A549 (cell line): ENCODE results near the gene DPYD. TPM values are rescaled to one million over a fixed set of nuclear protein-coding genes. Genes with fewer than 3 reads are reported as not detected.

Experiments
- ATAC-seq, 2 experiments: fragments of 200-7000 bp in 1 of 2; fragments of >200 bp in 1 of 2; cut with Nextera tagmentation in 1 of 2; cut with Tn5 transposase in 1 of 2; 3 replicates each; pipeline versions ENCODE4 v1.8.0 to v1.9.1; 2018 to 2020; ENCODE audit warnings: mild to moderate bottlenecking in 1 of 2, moderate library complexity in 1 of 2
- CTCF ChIA-PET: fragments of 300-600 bp; sonication (Branson Sonifier 250); formaldehyde crosslinking; extraction: SDS; loops from one replicate; lab custom pipeline; 2021; ENCODE audit warnings: antibody characterized with exemption, inconsistent platforms; lab: Yijun Ruan, JAX
- POLR2A ChIA-PET: fragments of 350-600 bp; formaldehyde crosslinking; extraction: SDS; loops from one replicate; lab custom pipeline; 2021; ENCODE audit warnings: antibody characterized with exemption, inconsistent platforms; lab: Yijun Ruan, JAX
- DNase-seq, 2 experiments: peaks; one replicate each; pipeline versions ENCODE4 v3.0.0 to v3.0.0-alpha.2; 2011 to 2016; ENCODE audit warnings: low read depth in 1 of 2, low spot score in 1 of 2
- FAIRE-seq: peaks from 2 replicates; lab custom pipeline; 2011; peaks lifted over from hg19 to GRCh38; lab: Jason Lieb, UNC
- H3K27ac ChIP-seq, 2 experiments: fragments of >200 bp; sonication (Bioruptor Twin); formaldehyde crosslinking; 3 replicates each; pipeline ENCODE4 v1.5.1; 2016 to 2017
- H3K4me1 ChIP-seq: fragments of >200 bp; sonication (Bioruptor Twin); formaldehyde crosslinking; 3 replicates; pipeline ENCODE4 v1.6.1; 2016
- H3K4me2 ChIP-seq: fragments of >200 bp; sonication (Bioruptor Twin); formaldehyde crosslinking; 3 replicates; pipeline ENCODE4 v1.6.1; 2016
- H3K4me3 ChIP-seq: fragments of >200 bp; sonication (Bioruptor Twin); formaldehyde crosslinking; 3 replicates; pipeline ENCODE4 v1.5.1; 2016
- H3K9me3 ChIP-seq: fragments of >200 bp; sonication (Bioruptor Twin); formaldehyde crosslinking; 3 replicates; pipeline ENCODE4 v1.6.1; 2016
- CBX2 ChIP-seq: fragments of 200-600 bp; sonication (generic); IDR thresholded peaks from 2 replicates; pipeline ENCODE4 v1.6.1; 2016; ENCODE audit warnings: low read depth, mild to moderate bottlenecking, borderline replicate concordance
- CEBPB ChIP-seq, 2 experiments: fragments of >200 bp in 1 of 2; sonication (Bioruptor Twin) in 1 of 2; formaldehyde crosslinking in 1 of 2; IDR thresholded peaks; 2 replicates each; pipeline ENCODE4 v1.6.1; 2012 to 2016
- CHD2 ChIP-seq: fragments of 150-350 bp; IDR thresholded peaks from 2 replicates; pipeline ENCODE4 v1.6.1; 2014; ENCODE audit warnings: low read length; ENCODE audit not compliant: partially characterized antibody
- CHD4 ChIP-seq: fragments of 200-600 bp; sonication (generic); IDR thresholded peaks from 2 replicates; pipeline ENCODE4 v1.6.1; 2016; ENCODE audit warnings: antibody characterized with exemption, mild to moderate bottlenecking, borderline replicate concordance
- CTCF ChIP-seq: fragments of >200 bp; sonication (Bioruptor Twin); formaldehyde crosslinking; IDR thresholded peaks from 3 replicates; pipeline ENCODE4 v1.5.1; 2016
- ELK1 ChIP-seq: fragments of 150-350 bp; IDR thresholded peaks from 2 replicates; pipeline ENCODE4 v1.6.1; 2014; ENCODE audit warnings: low read depth, mild to moderate bottlenecking, low read length
- EP300 ChIP-seq, 2 experiments: fragments of >200 bp; sonication (Bioruptor Twin); formaldehyde crosslinking; IDR thresholded peaks; 2 replicates in 1 of 2; 3 replicates in 1 of 2; pipeline ENCODE4 v1.6.1; 2016 to 2017
- FOSB ChIP-seq: fragments of 250-450 bp; sonication (Bioruptor Pico); IDR thresholded peaks from 2 replicates; pipeline ENCODE4 v1.5.0; 2020; ENCODE audit warnings: mild to moderate bottlenecking, moderate library complexity
- GATA3 ChIP-seq: IDR thresholded peaks from 2 replicates; pipeline ENCODE4 v1.6.1; 2012; ENCODE audit warnings: borderline replicate concordance
- HDAC2 ChIP-seq: fragments of 200-600 bp; sonication (generic); IDR thresholded peaks from 2 replicates; pipeline ENCODE4 v1.6.1; 2016
- HES2 ChIP-seq: fragments of >200 bp; sonication (Bioruptor Twin); formaldehyde crosslinking; IDR thresholded peaks from 2 replicates; pipeline ENCODE4 v1.6.1; 2016
- HMGXB4 ChIP-seq: fragments of 250-450 bp; sonication (Bioruptor Pico); IDR thresholded peaks from 2 replicates; pipeline ENCODE4 v1.5.0; 2021; ENCODE audit warnings: mild to moderate bottlenecking, moderate library complexity, borderline replicate concordance
- HOXA7 ChIP-seq: fragments of 250-450 bp; sonication (Bioruptor Pico); IDR thresholded peaks from 2 replicates; pipeline ENCODE4 v1.5.0; 2020; ENCODE audit warnings: mild to moderate bottlenecking, moderate library complexity
- JUN ChIP-seq, 2 experiments: fragments of >200 bp; sonication (Bioruptor Twin); formaldehyde crosslinking; IDR thresholded peaks; 2 replicates in 1 of 2; 3 replicates in 1 of 2; pipeline ENCODE4 v1.6.1; 2016 to 2017
- KDM5A ChIP-seq: fragments of 200-600 bp; sonication (generic); IDR thresholded peaks from 2 replicates; pipeline ENCODE4 v1.6.1; 2016; ENCODE audit warnings: antibody characterized with exemption, mild to moderate bottlenecking
- POLR2A ChIP-seq: IDR thresholded peaks from 2 replicates; pipeline ENCODE4 v1.6.1; 2012; ENCODE audit warnings: mild to moderate bottlenecking, low read length
- POLR2AphosphoS2 ChIP-seq: conservative IDR thresholded peaks from 2 replicates; pipeline ENCODE4 v1.6.1; 2012; ENCODE audit warnings: low read length, improper control_type of control experiment, inconsistent platforms
- RCOR1 ChIP-seq: fragments of 150-350 bp; IDR thresholded peaks from 2 replicates; pipeline ENCODE4 v1.6.1; 2014; ENCODE audit warnings: antibody characterized with exemption, low read length, low read depth
- REST ChIP-seq: fragments of 200-600 bp; sonication (generic); IDR thresholded peaks from 2 replicates; pipeline ENCODE4 v1.6.1; 2016; ENCODE audit warnings: antibody characterized with exemption, mild to moderate bottlenecking, moderate library complexity
- RFX5 ChIP-seq: fragments of 450-650 bp; IDR thresholded peaks from 2 replicates; pipeline ENCODE4 v1.7.1; 2014; ENCODE audit warnings: antibody characterized with exemption, mild to moderate bottlenecking, moderate library complexity
- RNF2 ChIP-seq: fragments of 200-600 bp; sonication (generic); IDR thresholded peaks from 2 replicates; pipeline ENCODE4 v1.6.1; 2016; ENCODE audit warnings: low read depth, mild to moderate bottlenecking, antibody characterized with exemption, moderate library complexity, borderline replicate concordance
- SMC3 ChIP-seq: fragments of >200 bp; sonication (Bioruptor Twin); formaldehyde crosslinking; IDR thresholded peaks from 3 replicates; pipeline ENCODE4 v1.6.1; 2018; ENCODE audit warnings: inconsistent platforms
- USF2 ChIP-seq: fragments of 450-650 bp; IDR thresholded peaks from 2 replicates; pipeline ENCODE4 v1.6.1; 2014; ENCODE audit warnings: antibody characterized with exemption
- WGBS: methylation state at CpG from one replicate; pipeline ENCODE4 v1.1.6; 2017; ENCODE audit errors: missing lambda C conversion rate; 5-methylcytosine and 5-hydroxymethylcytosine counted together
- polyA plus RNA-seq, 4 experiments: library from polyadenylated mRNA; depleted of rRNA in 3 of 4; stranded (reverse); fragments of >200 nt; fragmentation: RNase III in 1 of 4; extraction: RNeasy Plus Mini Kit Qiagen cat#74134 plus additional on column Dnase treatment in 1 of 4; gene quantifications; 2 replicates in 3 of 4; 3 replicates in 1 of 4; pipeline ENCODE4 v1.2.3, GENCODE V29; 2011 to 2017

Gene DPYD
- polyA plus RNA-seq, 2 of the 4 experiments (the other 2 are of a cell fraction): 5.9 to 7.5 TPM

- CTCF ChIA-PET: no interaction called here
- ATAC-seq (no peak), DNase-seq (no peak), FAIRE-seq (no peak)
- no peak overlapping the region for H3K27ac ChIP-seq
- POLR2A ChIA-PET: no interaction called here
- H3K4me3 ChIP-seq: no peak overlapping the region
- H3K9me3 ChIP-seq: no peaks in the 10 kb centered on the region
- H3K4me2 ChIP-seq: no peak overlapping the region
- no peaks in the 10 kb centered on the region for H3K4me1 ChIP-seq
- no peak for TF ChIP-seq SMC3
- TF ChIP-seq CEBPB (IDR thresholded peaks at IDR 0.05): no peak
- no peak for TF ChIP-seq CBX2
- TF ChIP-seq RFX5: no peak
- no peak for TF ChIP-seq HOXA7 (CRISPR knock-in tag)
- TF ChIP-seq EP300 (IDR thresholded peaks at IDR 0.05): no peak
- no peak for TF ChIP-seq JUN (IDR thresholded peaks at IDR 0.05)
- TF ChIP-seq FOSB (CRISPR knock-in tag): no peak
- no peak for TF ChIP-seq USF2
- TF ChIP-seq CHD2: no peak
- TF ChIP-seq KDM5A: no peak
- TF ChIP-seq RNF2: no peak
- no peak for TF ChIP-seq HDAC2
- TF ChIP-seq ELK1: no peak
- TF ChIP-seq RCOR1: no peak
- 84% methylated on average over 1 of the region's 1 CpG for WGBS
Measured at GRCh38 chr1:97168056-97168455, 752.8 kb downstream of the DPYD start.

- FAIRE-seq (no peak), DNase-seq (no peak), ATAC-seq (no peak)
- Histone ChIP-seq H3K4me2 (no peak overlapping the region), H3K4me1 (no peaks in the 10 kb centered on the region), H3K27ac (no peak overlapping the region), H3K4me3 (no peak overlapping the region), H3K9me3 (no peaks in the 10 kb centered on the region)
- whole genome bisulfite sequencing: 23% methylated on average over 2 of the region's 2 CpGs
- POLR2A ChIA-PET: no interaction called here
- no peak for TF ChIP-seq HES2
- TF ChIP-seq CHD4: no peak
- no peak for TF ChIP-seq POLR2A
- TF ChIP-seq HMGXB4 (CRISPR knock-in tag): no peak
- TF ChIP-seq HDAC2: no peak
- TF ChIP-seq RNF2: no peak
- TF ChIP-seq SMC3: no peak
- no peak for TF ChIP-seq CEBPB (IDR thresholded peaks at IDR 0.05)
- TF ChIP-seq GATA3: no peak
- CTCF ChIA-PET: no interaction called here
Measured at GRCh38 chr1:97167246-97167645, 753.6 kb downstream of the DPYD start.

GRCh38 chr1:97166626-97167025, 754.2 kb downstream of the DPYD start:
- Histone ChIP-seq H3K9me3 (no peaks in the 10 kb centered on the region), H3K4me2 (no peak overlapping the region), H3K4me1 (no peaks in the 10 kb centered on the region), H3K27ac (no peak overlapping the region), H3K4me3 (no peak overlapping the region)
- TF ChIP-seq HMGXB4 (CRISPR knock-in tag) (no peak), REST (no peak), CBX2 (no peak), FOSB (CRISPR knock-in tag) (no peak), POLR2AphosphoS2 (no peak), CTCF (no peak), RFX5 (no peak)
- DNase-seq (no peak), FAIRE-seq (no peak), ATAC-seq (no peak)
- ChIA-PET POLR2A (no interaction called here), CTCF (no interaction called here)
- 61% methylated on average over 1 of the region's 1 CpG for WGBS
